Fibroblast of lung (primary cell): ENCODE data around the gene SMIM24. TPM values are rescaled to one million over a fixed set of nuclear protein-coding genes. Genes with fewer than 3 reads are reported as not detected.

Experiments
- DNase-seq, 2 donors: peaks; one replicate each; pipeline versions ENCODE4 v3.0.0 to v3.0.0-alpha.2; 2010; ENCODE audit warnings: low read depth in 2 of 2
- H2AFZ ChIP-seq: 2 replicates; pipeline ENCODE4 v1.5.1; 2012; ENCODE audit warnings: low read length, control low read depth, inconsistent platforms
- H3K27ac ChIP-seq: 2 replicates; pipeline ENCODE4 v1.5.1; 2011; ENCODE audit warnings: low read length, control low read depth; ENCODE audit not compliant: insufficient read depth
- H3K27me3 ChIP-seq: 2 replicates; pipeline ENCODE4 v1.5.1; 2011; ENCODE audit warnings: mild to moderate bottlenecking, low read length; ENCODE audit not compliant: control insufficient read depth, insufficient read depth
- H3K36me3 ChIP-seq: 2 replicates; pipeline ENCODE4 v1.5.1; 2011; ENCODE audit warnings: low read length; ENCODE audit not compliant: control insufficient read depth, insufficient read depth
- H3K4me1 ChIP-seq: 2 replicates; pipeline ENCODE4 v1.5.1; 2011; ENCODE audit warnings: low read length; ENCODE audit not compliant: control insufficient read depth, insufficient read depth; ENCODE audit errors: extremely low read depth
- H3K4me2 ChIP-seq: 2 replicates; pipeline ENCODE4 v1.5.1; 2011; ENCODE audit warnings: low read length, control low read depth; ENCODE audit not compliant: insufficient read depth; ENCODE audit errors: extremely low read depth
- H3K4me3 ChIP-seq, 4 experiments: fragments of 200-600 bp in 1 of 4; sonication (generic) in 1 of 4; replicated peaks in 1 of 4; 2 replicates each; pipeline ENCODE4 v1.5.1; 2011 to 2016; ENCODE audit warnings: low read length in 4 of 4, low read depth in 3 of 4, mild to moderate bottlenecking in 3 of 4, control low read depth in 2 of 4, inconsistent platforms in 1 of 4, mixed read lengths in 1 of 4; ENCODE audit not compliant: insufficient read depth in 1 of 4; ENCODE audit errors: control extremely low read depth in 1 of 4
- H3K79me2 ChIP-seq: 2 replicates; pipeline ENCODE4 v1.5.1; 2012; ENCODE audit warnings: mild to moderate bottlenecking, low read length, inconsistent platforms; ENCODE audit not compliant: control insufficient read depth, insufficient read depth
- H3K9ac ChIP-seq: 2 replicates; pipeline ENCODE4 v1.5.1; 2011; ENCODE audit warnings: mild to moderate bottlenecking, low read length, control low read depth; ENCODE audit not compliant: insufficient read depth
- H3K9me3 ChIP-seq: 2 replicates; pipeline ENCODE4 v1.5.1; 2012; ENCODE audit warnings: low read depth, low read length; ENCODE audit not compliant: control insufficient read depth, insufficient read depth
- H4K20me1 ChIP-seq: 2 replicates; pipeline ENCODE4 v1.5.1; 2011; ENCODE audit warnings: low read length; ENCODE audit not compliant: control insufficient read depth, insufficient read depth; ENCODE audit errors: extremely low read depth
- EZH2 ChIP-seq: IDR thresholded peaks from 2 replicates; pipeline ENCODE4 v1.5.1; 2012; ENCODE audit warnings: low read length, control low read depth, mild to moderate bottlenecking; ENCODE audit errors: missing control alignments
- polyA plus RNA-seq, 2 donors: library from polyadenylated mRNA; depleted of rRNA in 1 of 2; stranded (reverse) in 1 of 2; unstranded in 1 of 2; fragments of >200 nt; gene quantifications; 2 replicates each; pipeline ENCODE4 v1.2.1, GENCODE V29; 2011 to 2012; ENCODE audit warnings: missing spikeins in 1 of 2
- total RNA-seq: library from RNA; depleted of rRNA; stranded (reverse); fragments of >200 nt; gene quantifications from 2 replicates; pipeline ENCODE4 v1.2.1, GENCODE V29; 2014
- TF ChIP-seq, protein P1 (sequence below), 2 donors: IDR thresholded peaks in 1 of 2; conservative IDR thresholded peaks in 1 of 2; 1 replicate in 1 of 2; 2 replicates in 1 of 2; pipeline ENCODE4 v1.5.1; 2011 to 2012; ENCODE audit warnings: low read length in 2 of 2, control low read depth in 1 of 2, inconsistent platforms in 1 of 2, low read depth in 1 of 2, mild to moderate bottlenecking in 1 of 2

SMIM24 gene
- total and polyA plus RNA-seq, 2 donors (not counting 1 experiment from before 2014, with no cell fraction given), result not detected

- H2AFZ ChIP-seq, result no peak overlapping the region
- DNase-seq, result no peak
- no peaks in the 10 kb centered on the region for H3K27me3 ChIP-seq
- no peaks in the 10 kb centered on the region for H3K4me1 ChIP-seq
- no peak overlapping the region for H3K9ac ChIP-seq
- no peaks in the 10 kb centered on the region for H3K9me3 ChIP-seq
- H3K27ac ChIP-seq, result no peak overlapping the region
- TF ChIP-seq EZH2, result no peak
- TF ChIP-seq, protein P1, sequence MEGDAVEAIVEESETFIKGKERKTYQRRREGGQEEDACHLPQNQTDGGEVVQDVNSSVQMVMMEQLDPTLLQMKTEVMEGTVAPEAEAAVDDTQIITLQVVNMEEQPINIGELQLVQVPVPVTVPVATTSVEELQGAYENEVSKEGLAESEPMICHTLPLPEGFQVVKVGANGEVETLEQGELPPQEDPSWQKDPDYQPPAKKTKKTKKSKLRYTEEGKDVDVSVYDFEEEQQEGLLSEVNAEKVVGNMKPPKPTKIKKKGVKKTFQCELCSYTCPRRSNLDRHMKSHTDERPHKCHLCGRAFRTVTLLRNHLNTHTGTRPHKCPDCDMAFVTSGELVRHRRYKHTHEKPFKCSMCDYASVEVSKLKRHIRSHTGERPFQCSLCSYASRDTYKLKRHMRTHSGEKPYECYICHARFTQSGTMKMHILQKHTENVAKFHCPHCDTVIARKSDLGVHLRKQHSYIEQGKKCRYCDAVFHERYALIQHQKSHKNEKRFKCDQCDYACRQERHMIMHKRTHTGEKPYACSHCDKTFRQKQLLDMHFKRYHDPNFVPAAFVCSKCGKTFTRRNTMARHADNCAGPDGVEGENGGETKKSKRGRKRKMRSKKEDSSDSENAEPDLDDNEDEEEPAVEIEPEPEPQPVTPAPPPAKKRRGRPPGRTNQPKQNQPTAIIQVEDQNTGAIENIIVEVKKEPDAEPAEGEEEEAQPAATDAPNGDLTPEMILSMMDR (conservative IDR thresholded peaks at IDR 0.05 in 1 of 2, IDR thresholded peaks at IDR 0.05 in 1 of 2; ENCODE audit: low read depth in 1 of 2, low read length in 2 of 2), result no peak
- H3K36me3 ChIP-seq, result peaks cover 6% of the 10 kb centered on the region
- no peak overlapping the region for H3K4me2 ChIP-seq
- H3K79me2 ChIP-seq, result no peaks in the 10 kb centered on the region
- H3K4me3 ChIP-seq, result no peak overlapping the region
- H4K20me1 ChIP-seq, result no peaks in the 10 kb centered on the region
These were observed 14.8 kb downstream of the SMIM24 start for GRCh38 chr19:3465552-3465951.

DNA sequence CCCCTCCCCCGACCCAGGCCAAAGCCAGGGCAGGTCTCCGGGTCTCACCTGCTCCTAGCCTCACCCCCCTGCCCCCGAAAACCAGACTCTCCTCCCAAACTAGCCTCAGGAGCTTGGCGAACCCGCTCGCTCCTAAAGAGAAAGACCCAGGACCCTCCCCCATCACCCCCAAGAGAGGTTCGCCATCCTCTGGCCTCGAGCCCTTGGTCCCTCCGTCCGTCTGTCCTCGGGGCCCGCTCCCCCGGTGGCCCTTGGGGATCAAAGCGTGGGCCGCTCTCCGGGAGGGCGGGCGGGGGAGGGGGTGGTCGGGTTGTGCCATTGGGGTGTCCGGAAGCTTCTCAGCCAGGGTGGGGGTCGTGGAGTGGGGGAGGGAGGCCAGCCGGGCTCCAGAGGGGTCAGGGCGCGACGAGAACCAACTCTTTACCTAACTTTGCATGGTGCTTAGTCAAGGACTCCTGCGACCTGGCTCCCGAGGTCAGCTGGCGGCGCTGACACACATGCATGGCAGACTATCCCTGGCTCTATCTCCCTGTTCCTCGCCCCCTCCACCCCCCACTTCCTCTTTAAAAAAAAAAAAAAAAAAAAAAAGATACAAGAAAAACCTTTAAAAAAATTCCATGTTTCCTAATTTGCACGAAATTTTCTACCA, 15.6 kb downstream of the SMIM24 start:
- H3K4me2 ChIP-seq, result no peak overlapping the region
- H3K79me2 ChIP-seq, result peaks cover 4% of the 10 kb centered on the region

DNA sequence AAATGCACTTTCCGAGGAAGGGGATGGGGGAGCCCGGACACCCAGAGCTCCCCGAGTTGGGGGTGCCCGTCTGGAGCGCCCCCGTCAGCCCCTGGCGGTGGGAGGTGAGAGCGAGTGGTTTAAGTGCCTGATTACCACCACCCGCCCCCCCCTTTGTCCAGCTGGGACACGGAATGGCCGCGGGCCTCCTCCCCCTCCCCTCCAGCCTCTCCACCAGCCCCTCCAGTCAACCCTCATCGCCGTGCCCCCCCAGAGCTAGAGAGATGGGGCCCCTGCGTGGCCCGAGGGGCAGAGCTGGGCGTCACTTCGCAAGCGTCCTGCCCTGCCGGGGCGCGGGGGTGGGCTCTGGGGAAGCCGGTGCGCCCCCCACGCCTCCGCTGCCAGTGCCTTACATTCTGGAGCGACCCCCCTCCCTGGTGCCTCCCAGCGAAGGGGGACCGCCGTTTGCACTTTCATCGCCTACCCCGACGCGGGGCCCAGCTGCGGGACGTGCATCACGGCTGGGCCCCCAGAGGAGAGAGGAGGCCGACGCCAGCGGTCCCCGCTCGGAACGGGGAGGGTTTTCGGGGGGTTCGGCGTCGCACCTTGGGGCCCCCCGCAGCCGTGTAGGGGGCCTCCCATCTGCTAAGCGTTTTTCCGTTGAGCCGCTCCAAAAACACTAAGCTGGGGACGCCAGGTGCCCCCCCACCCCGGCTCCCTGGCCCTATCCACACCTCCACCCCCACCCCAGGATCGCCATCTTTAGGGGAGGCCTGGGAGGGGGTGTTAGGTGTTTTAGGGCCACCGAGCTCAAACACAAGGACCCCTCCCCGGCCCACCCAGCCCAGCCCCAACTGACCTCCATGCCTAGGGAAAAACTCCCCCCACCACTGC, 16.4 kb downstream of the SMIM24 start:
- Histone ChIP-seq H3K9me3 (no peaks in the 10 kb centered on the region), H2AFZ (no peak overlapping the region), H3K79me2 (peaks cover 4% of the 10 kb centered on the region), H3K4me3 (no peak overlapping the region), H3K9ac (no peak overlapping the region), H3K4me2 (no peak overlapping the region), H3K27me3 (no peaks in the 10 kb centered on the region), H3K36me3 (peaks cover 8% of the 10 kb centered on the region), H4K20me1 (no peaks in the 10 kb centered on the region), H3K4me1 (peaks cover 11% of the 10 kb centered on the region), H3K27ac (no peak overlapping the region)
- TF ChIP-seq, protein P1 (conservative IDR thresholded peaks at IDR 0.05 in 1 of 2, IDR thresholded peaks at IDR 0.05 in 1 of 2; ENCODE audit: low read depth in 1 of 2, low read length in 2 of 2), result no peak
- no peak for TF ChIP-seq EZH2
- DNase-seq, result no peak

More for the DNA sequence above, 15.6 kb downstream of the SMIM24 start:
- Histone ChIP-seq H3K4me1 (peaks cover 4% of the 10 kb centered on the region), H4K20me1 (no peaks in the 10 kb centered on the region), H3K4me3 (no peak overlapping the region), H3K9me3 (no peaks in the 10 kb centered on the region), H3K27ac (no peak overlapping the region), H3K9ac (no peak overlapping the region), H3K27me3 (no peaks in the 10 kb centered on the region), H2AFZ (no peak overlapping the region), H3K36me3 (peaks cover 8% of the 10 kb centered on the region)
- no peak for DNase-seq
- no peak for TF ChIP-seq EZH2
- TF ChIP-seq, protein P1 (conservative IDR thresholded peaks at IDR 0.05 in 1 of 2, IDR thresholded peaks at IDR 0.05 in 1 of 2; ENCODE audit: low read depth in 1 of 2, low read length in 2 of 2), result no peak
